Measurements from ENCODE around the gene MAGI1. TPM values are rescaled to one million over a fixed set of nuclear protein-coding genes. Genes with fewer than 3 reads are reported as not detected.

Gene MAGI1
- total RNA-seq, 4 donors from 2014 or later, result 42.4 to 71.6 (median 50.2) TPM

DNA sequence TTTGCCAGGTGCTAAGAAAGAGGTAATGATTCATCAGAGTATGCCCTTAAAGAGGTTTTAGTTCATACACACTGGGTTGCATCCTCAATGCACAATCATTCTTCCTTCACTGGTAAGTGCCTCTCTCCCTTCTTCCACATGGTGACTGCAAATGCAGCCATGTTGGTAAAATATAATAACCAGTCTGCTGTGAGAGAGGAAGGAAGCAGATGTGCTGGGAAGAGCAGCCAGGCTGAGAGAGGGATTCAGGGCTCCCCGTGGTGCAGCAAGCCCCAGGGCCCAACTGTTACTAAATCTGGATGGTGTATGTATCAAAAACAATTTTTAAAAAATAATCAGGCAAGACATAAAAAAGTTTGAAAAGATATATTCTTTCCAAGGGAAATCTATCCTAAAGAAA lies 498.1 kb downstream of the MAGI1 start:
- intact Hi-C loops (cut with DNase I; ENCODE audit: low total_unique reads), result no loop called here
- WGBS, 2 donors, result 32 to 45% methylated on average over 1 of the region's 1 CpG
- no peak for DNase-seq (ENCODE audit: low spot score in 2 of 2)
- TF ChIP-seq POLR2A (IDR thresholded peaks at IDR 0.05), result no peak
- TF ChIP-seq, protein P1, sequence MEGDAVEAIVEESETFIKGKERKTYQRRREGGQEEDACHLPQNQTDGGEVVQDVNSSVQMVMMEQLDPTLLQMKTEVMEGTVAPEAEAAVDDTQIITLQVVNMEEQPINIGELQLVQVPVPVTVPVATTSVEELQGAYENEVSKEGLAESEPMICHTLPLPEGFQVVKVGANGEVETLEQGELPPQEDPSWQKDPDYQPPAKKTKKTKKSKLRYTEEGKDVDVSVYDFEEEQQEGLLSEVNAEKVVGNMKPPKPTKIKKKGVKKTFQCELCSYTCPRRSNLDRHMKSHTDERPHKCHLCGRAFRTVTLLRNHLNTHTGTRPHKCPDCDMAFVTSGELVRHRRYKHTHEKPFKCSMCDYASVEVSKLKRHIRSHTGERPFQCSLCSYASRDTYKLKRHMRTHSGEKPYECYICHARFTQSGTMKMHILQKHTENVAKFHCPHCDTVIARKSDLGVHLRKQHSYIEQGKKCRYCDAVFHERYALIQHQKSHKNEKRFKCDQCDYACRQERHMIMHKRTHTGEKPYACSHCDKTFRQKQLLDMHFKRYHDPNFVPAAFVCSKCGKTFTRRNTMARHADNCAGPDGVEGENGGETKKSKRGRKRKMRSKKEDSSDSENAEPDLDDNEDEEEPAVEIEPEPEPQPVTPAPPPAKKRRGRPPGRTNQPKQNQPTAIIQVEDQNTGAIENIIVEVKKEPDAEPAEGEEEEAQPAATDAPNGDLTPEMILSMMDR (IDR thresholded peaks at IDR 0.05), result no peak
- no peak overlapping the region for H3K4me3 ChIP-seq (ENCODE audit: low read depth, poor library complexity, severe bottlenecking)

DNA sequence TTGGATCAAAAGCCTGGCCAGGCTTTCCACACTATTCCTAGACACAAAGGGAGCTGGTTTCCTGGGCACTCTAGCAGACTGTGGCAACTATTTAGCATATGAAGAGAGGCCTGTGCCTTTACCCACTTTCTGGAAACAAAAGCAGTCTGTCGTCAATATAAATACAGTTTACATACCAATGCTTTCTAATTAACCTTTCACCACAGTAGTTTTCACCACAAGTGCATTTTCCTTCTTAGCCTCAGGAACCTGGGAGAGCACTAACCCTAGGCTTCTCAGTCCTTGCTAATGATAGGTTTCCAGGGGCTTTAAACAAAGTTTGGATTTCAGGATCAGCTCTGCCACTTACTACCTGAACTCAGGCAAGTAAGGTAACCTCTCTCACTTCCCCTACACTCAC lies 499.1 kb downstream of the MAGI1 start:
- intact Hi-C loops (cut with DNase I; ENCODE audit: low total_unique reads), result no loop called here
- TF ChIP-seq, protein P1 (IDR thresholded peaks at IDR 0.05), result no peak
- no peak for TF ChIP-seq POLR2A (IDR thresholded peaks at IDR 0.05)
- WGBS, 2 donors, result 58 to 67% methylated on average over 1 of the region's 1 CpG
- no peak overlapping the region for H3K4me3 ChIP-seq (ENCODE audit: low read depth, poor library complexity, severe bottlenecking)
- DNase-seq (ENCODE audit: low spot score in 2 of 2), result no peak

DNA sequence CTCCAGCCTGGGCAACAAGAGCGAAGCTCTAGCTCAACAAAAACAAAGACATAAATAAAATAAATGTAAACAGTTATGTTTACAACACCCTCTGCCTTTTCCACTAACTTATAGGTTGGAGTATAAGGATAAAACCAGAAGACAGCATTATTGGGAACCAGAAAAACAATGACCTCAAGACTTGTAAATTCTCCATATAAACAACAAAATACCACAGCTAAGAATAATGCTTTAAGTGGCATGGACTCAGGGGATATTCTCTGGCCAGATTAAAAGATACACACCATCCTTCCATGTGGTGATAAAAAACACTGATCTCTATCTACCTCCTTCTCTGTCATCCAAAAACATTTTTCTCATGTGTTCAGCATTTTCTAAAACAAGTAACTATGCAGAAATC lies 500.6 kb downstream of the MAGI1 start:
- no peak for TF ChIP-seq POLR2A (IDR thresholded peaks at IDR 0.05)
- TF ChIP-seq, protein P1 (IDR thresholded peaks at IDR 0.05), result no peak
- no peak for DNase-seq (ENCODE audit: low spot score in 2 of 2)
- intact Hi-C loops (cut with DNase I; ENCODE audit: low total_unique reads), result no loop called here
- no peak overlapping the region for H3K4me3 ChIP-seq (ENCODE audit: low read depth, poor library complexity, severe bottlenecking)
- 96 to 97% methylated on average over 1 of the region's 1 CpG for WGBS, 2 donors

DNA sequence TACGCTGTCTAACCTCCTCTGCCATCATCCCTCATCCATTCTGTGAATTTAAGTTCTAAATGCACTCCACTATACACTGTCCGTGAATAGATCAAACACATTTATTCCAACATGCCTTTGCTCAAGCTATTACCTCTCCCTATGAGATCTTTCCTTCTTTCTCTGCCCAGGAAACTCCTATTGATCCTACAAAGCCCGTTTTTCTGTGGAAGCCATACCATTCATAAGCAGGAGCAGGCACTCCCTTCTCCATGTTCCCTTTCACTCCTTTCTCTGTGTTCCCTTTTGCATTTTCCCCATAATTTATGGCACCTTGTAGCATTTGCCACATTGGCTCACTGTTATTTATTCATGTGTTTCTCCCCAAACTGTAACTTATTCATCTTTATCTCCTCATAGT lies 501.6 kb downstream of the MAGI1 start:
- TF ChIP-seq, protein P1 (IDR thresholded peaks at IDR 0.05), result no peak
- TF ChIP-seq POLR2A (IDR thresholded peaks at IDR 0.05), result no peak
- H3K4me3 ChIP-seq (ENCODE audit: low read depth, poor library complexity, severe bottlenecking), result no peak overlapping the region
- no peak for DNase-seq (ENCODE audit: low spot score in 2 of 2)
- intact Hi-C loops (cut with DNase I; ENCODE audit: low total_unique reads), result no loop called here
- 93 to 94% methylated on average over 3 of the region's 3 CpGs for WGBS, 2 donors

DNA sequence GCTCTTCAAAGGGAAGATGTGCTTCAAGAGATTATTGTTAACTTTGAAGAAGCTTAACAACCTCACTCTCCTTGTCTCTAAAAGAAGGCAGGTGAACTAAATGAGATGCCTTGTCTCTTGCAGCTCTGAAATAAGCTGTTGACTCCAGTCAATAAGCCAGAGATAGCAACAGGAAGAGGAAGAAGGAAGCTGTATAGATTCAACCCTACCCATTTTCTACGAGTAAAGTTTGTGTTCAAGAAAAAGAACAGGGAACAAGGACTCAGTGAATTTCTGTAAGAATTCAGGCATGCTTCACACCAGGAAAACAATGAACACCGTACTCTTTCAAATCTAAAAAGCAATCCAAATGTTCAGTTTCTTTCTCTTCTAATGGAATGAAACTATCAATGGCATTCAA lies 503.5 kb downstream of the MAGI1 start:
- DNase-seq (ENCODE audit: low spot score in 2 of 2), result no peak
- no peak for TF ChIP-seq POLR2A (IDR thresholded peaks at IDR 0.05)
- TF ChIP-seq, protein P1 (IDR thresholded peaks at IDR 0.05), result no peak
- intact Hi-C loops (cut with DNase I; ENCODE audit: low total_unique reads), result no loop called here
- no peak overlapping the region for H3K4me3 ChIP-seq (ENCODE audit: low read depth, poor library complexity, severe bottlenecking)
- 58 to 66% methylated on average over 2 of the region's 2 CpGs for WGBS, 2 donors

DNA sequence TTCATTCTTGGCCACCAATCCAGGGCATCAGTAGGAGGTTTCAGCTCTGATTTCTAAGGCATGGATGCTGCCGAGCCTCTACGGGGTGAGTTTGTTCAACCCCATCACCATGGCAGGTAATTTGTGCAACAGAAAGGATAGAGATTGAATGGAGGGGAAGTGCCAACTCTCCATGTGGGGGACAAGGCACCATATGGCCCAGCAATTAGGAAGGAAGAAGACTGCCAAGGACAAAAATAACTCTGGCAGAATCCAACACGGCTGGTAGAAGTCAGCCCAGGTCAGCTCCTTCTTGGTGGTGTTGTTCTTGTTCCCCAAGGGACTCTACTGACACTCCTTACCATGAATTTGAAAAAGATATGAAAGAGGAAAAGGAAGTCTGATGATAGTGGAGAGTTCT lies 503.9 kb downstream of the MAGI1 start:
- DNase-seq (ENCODE audit: low spot score in 2 of 2), result no peak
- no peak overlapping the region for H3K4me3 ChIP-seq (ENCODE audit: low read depth, poor library complexity, severe bottlenecking)
- intact Hi-C loops (cut with DNase I; ENCODE audit: low total_unique reads), result no loop called here
- no peak for TF ChIP-seq POLR2A (IDR thresholded peaks at IDR 0.05)
- TF ChIP-seq, protein P1 (IDR thresholded peaks at IDR 0.05), result no peak
- 73 to 74% methylated on average over 3 of the region's 3 CpGs for WGBS, 2 donors

All from lower leg skin (tissue), 4 donors.